Stimulated activated naive CD4-positive, alpha-beta T cell (primary cell): Measurements from ENCODE around the gene TAF5L.
A peak's percentile ranks its signal among the peaks of the same experiment; 100 is the strongest.
"Not testable (repeated sequence)": the region's sequence is repeated elsewhere in the genome, so short reads cannot be mapped to it uniquely, and the experiment has no call there.

ENCODE experiments used
- DNase-seq, 6 experiments: peaks; one replicate each; lab custom pipeline; 2025; lab: John Stamatoyannopoulos, UW

Gene TAF5L

GRCh38 chr1:229567109-229567868, 58.6 kb downstream of the TAF5L start:
- DNase-seq: no peak

- no peak for DNase-seq
Observed at GRCh38 chr1:229563701-229564100, 62.2 kb downstream of the TAF5L start.

DNA sequence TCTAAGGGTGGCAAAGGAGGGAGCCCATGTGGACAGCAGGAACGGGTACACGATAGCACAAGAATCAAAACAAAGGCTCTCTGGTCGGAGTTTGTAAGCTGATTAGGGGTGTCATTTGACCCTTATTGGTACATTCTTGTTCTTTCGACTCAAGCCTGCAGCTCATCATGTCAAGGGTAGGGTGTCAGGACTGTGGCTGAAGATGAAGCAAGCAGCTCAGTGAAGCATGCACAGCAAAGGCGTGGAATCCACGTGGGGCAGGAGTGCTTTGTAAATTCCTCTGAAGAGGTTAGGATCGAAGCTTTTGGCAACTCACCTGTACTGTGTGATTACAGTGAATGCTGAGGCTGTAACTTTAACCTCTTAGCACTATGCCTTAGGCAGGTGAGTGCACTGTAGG, 62.7 kb downstream of the TAF5L start:
- DNase-seq: no peak

DNA sequence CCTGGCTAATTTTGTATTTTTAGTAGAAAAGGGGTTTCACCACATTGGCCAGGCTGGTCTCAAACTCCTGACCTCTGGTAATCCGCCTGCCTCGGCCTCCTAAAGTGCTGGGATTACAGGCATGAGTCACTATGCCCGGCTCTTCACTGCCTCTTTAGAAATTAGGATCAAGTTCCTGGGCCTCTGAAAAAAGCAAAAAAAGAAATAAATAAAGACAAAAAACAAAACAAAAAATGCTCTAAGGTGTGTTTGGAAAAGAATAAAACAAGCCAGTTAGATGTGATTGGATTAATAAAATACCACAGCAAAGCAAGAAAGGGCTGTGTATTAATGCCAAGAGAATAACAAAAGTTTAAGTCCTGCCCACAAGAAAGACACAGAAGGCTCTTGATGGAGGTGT, 63.2 kb downstream of the TAF5L start:
- no peak for DNase-seq

DNA sequence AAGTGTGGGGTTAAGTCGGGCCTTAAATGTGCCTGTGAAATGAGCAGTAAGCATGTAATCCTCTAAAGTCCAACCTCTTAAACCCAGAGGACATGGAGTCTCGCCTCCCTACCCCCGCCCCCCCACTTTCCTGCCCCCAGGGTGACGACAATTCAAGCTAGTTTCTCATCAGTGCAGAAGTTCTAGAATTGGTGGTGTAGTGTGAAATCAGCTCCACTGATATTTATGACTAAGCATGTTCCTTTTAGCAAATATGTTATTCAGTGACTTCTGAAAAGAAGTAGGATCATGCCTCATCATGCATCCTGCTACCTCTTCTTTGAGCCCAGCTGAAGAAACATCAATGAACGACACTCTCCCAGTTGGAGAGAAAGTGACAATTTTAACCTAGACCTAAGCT, 64.8 kb downstream of the TAF5L start:
- no peak for DNase-seq

GRCh38 chr1:229560124-229560523, 65.8 kb downstream of the TAF5L start:
- not testable (repeated sequence) for DNase-seq

DNA sequence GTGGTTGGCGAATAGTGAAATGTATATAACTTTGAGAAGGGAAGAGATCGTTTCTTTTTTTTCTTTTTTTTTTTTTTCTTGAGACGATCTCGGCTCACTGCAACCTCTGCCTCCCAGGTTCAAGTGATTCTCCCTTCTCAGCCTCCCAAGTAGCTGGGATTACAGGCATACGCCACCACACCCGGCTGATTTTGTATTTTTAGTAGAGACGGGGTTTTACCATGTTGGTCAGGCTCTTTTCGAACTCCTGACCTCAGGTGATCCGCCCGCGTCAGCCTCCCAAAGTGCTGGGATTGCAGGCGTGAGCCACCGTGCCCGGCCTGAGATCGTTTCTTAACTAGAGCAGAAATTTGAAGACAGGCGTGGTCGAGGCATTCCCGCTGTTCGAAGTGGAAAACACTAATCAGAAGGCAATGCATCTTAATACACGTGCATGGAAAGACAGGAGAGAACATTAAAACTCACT, 66.6 kb downstream of the TAF5L start:
- peak in 1 of 6 experiments; percentile 4 for DNase-seq

DNA sequence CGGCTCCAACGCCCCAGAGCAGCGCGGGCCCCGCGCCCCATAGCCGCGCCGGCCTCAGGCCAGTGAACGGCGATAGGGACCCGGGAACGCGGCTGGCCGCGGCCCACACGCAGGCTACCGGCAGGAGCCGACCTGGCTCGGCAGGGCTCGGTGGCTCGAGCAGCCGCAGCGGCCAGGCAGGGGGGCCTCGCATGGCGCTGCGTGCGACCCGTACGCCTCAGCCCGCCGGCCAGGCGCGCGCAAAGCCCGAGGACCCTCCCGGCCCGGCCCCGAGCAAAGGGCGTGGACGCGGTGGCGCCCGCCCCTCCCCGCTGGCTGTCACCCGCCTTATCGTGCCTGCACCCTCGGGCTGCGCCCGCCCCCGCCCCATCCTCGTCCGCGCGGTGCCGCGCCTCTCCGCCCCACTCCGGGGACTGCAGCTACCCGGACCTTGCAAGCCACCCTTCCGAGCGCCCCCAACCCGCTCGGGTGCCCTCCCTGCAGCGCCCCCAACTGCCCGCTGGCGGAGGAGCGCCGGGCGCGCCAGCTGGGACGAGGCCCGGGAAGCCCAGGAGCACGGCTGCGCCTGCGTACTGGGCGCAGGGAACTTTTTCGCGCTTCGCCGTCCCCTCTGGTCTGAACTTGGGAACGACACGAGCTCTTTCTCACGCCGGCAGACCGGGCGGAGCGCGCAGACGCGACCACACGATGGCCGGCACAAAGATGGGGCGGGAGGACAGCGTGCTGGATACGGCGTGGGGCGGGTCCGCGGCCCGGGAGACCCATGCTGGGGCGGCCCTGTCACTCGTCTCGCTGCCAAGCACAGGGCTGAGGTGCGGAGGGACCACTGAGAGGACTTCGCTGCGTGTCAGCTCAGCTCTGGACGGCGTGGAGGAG, 67.2 kb downstream of the TAF5L start, which contains the start of gene ABCB10:
TSS of gene ABCB10 (minus strand) at position 248 of the 876 bp plus-strand sequence. CDS start at position 193, 55 bp downstream.
- DNase-seq: peak; percentile 66 to 86 (median 82)

GRCh38 chr1:229557913-229558414, 68.0 kb downstream of the TAF5L start:
- DNase-seq: peak in 4 of 6 experiments; percentile 14 to 49 (median 34)

- DNase-seq: peak in 3 of 6 experiments; percentile 12 to 41 (median 26)
Observed at GRCh38 chr1:229557200-229557850, 68.6 kb downstream of the TAF5L start.

DNA sequence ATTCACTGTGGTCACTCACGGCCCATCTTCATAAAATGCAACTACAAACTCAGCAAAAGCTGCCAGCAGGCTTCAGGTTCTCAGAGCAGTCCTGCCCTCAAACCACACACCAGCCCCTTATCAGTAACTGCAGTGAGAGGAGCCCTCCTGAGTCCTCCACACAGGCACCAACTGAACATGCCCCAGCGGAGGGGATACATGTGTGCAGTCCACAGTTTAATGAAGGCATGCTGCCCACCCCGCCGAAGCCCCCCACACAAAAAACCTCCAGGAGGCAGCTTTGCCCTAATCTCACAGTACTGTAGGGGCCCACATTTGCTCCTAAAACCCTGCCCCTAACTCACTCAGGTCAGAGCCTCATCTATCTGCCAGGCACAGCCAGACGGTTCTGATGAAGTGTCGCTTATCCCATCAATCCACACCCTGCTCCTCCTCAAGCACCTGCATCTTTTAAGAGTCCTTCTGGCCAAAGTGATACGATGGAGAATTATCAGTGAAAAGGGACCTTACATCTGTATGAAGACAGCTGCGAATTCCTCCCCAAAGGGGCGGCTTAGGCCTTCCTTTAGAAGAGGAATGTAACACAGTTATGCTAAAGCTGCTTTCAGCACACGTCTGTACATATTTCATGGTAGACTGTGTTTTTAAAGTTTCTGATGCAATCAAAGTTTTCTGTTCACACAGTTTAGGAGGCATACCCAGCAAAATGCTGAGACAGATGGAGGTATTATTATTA, 70.9 kb downstream of the TAF5L start:
- DNase-seq: no peak

DNA sequence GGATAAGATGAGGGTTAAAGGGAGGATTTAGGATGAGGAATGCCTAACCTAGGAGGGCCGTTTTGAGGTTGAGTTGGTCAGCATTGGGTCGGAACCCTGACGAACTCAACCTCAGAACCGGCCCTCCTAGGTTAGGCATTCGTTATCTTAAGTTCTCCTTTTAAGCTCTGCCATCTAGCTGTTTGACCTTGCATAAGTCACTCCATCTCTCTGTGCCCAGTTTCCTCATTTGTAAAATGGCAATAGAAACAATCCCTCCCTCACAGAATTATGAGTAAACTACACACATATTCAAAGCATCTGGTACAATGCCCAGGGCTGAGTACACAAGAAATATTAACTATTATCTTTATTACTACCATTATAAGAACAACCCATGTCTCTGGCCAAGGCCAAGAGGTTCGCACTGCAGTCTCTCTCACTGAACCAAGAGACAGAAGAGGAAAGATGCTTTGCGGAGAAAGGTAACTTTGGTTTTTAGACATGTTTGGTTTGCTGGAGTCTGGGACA, 72.2 kb downstream of the TAF5L start:
- DNase-seq: no peak

DNA sequence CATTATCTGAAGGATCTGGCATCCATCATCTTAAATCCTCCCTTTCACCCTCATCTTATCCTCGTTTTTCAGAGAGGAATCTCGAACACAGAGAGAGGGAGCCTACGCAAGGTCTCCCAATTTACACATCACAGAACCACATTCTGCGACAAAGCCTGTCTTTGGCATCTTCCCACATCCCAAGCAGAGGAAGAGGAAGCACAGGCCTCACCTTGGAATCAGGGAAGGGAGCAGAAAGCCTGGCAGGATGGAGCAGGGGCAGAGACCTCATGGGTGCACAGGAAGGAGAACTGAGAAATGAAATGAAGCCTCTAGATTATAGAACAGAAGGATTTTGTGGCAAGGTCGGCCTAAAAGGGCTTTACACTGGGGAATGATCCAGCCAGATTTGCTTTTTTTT, 73.2 kb downstream of the TAF5L start:
- DNase-seq: no peak

DNA sequence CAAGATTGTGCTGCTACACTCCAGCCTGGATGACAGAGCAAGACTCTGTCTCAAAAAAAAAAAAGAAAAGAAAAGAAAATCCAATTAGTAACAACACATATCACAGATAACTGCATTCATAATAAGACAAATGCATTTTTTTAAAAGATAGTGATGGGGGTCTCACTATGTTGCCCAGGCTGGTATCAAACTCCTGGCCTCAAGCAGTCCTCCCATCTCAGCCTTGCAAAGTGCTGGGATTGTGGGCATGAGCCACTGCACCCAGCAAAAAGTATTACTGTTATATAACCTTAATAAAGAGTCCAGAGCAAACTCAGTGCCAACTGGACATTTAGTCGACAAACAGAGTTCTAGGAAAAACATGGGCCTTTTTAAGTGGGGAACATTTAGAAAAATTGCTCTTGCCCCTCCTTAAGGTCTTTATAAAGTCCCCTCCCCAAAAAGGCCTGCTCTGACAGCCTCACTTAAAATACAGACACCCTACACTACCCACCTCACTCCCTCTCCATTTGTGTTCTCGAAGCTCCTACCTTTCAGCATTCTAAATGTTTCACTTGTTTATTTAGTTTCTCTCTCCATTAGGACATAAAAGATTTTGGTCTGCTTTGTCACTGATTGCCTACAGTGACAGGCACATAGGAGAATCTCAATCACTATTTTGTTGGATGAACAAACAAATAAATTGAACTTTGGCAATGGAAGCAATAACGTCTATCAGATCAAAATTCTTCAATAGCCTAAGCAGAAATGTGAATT, 74.9 kb downstream of the TAF5L start:
- no peak for DNase-seq

- DNase-seq: no peak
Observed at GRCh38 chr1:229547542-229547941, 78.4 kb downstream of the TAF5L start.

- no peak for DNase-seq
Observed at GRCh38 chr1:229544587-229544986, 81.3 kb downstream of the TAF5L start.
